Endothelial cell of umbilical vein (primary cell): ENCODE results near the gene GTF3C5. TPM values are rescaled to one million over a fixed set of nuclear protein-coding genes. Genes with fewer than 3 reads are reported as not detected.
"Not testable (repeated sequence)": the region's sequence is repeated elsewhere in the genome, so short reads cannot be mapped to it uniquely, and the experiment has no call there.

Experiments
- BruUV-seq: library from RNA; stranded (reverse); fragments of 400-500 nt; replicated peaks from 2 replicates; lab custom pipeline; 2021; lab: Mats Ljungman, UMichigan
- CTCF ChIA-PET: fragments of 300-600, 350-600 bp; sonication (Branson Sonifier 250); formaldehyde crosslinking; loops from one replicate; lab custom pipeline; 2021; ENCODE audit warnings: antibody characterized with exemption, inconsistent platforms; lab: Charles Lee
- POLR2A ChIA-PET: fragments of 300-600, 350-600 bp; sonication (Branson Sonifier 250); formaldehyde crosslinking; loops from one replicate; lab custom pipeline; 2021; ENCODE audit warnings: antibody characterized with exemption, inconsistent platforms; lab: Charles Lee
- DNase-seq: peaks from one replicate; pipeline ENCODE4 v3.0.0-alpha.2; 2011; ENCODE audit warnings: low read depth, low spot score
- FAIRE-seq: peaks from 2 replicates; lab custom pipeline; 2011; peaks lifted over from hg19 to GRCh38; lab: Jason Lieb, UNC
- H2AFZ ChIP-seq: 2 replicates; pipeline ENCODE4 v1.6.0; 2012; ENCODE audit warnings: low read depth, low read length, control low read depth, inconsistent platforms
- H3K27ac ChIP-seq: 2 replicates; pipeline ENCODE4 v1.5.1; 2011; ENCODE audit warnings: low read depth, mild to moderate bottlenecking, control low read depth, low read length, moderate library complexity; ENCODE audit not compliant: insufficient read depth
- H3K27me3 ChIP-seq, 2 experiments: 2 replicates each; pipeline versions ENCODE4 v1.6.0 to v1.6.1; 2011; ENCODE audit warnings: low read length in 2 of 2, mixed read lengths in 1 of 2; ENCODE audit not compliant: control insufficient read depth in 2 of 2, insufficient read depth in 2 of 2
- H3K36me3 ChIP-seq, 2 experiments: 2 replicates in 1 of 2; 3 replicates in 1 of 2; pipeline ENCODE4 v1.5.1; 2011; ENCODE audit warnings: low read length in 2 of 2, mild to moderate bottlenecking in 1 of 2, moderate library complexity in 1 of 2; ENCODE audit not compliant: control insufficient read depth in 2 of 2, insufficient read depth in 2 of 2; ENCODE audit errors: extremely low read depth in 1 of 2
- H3K4me1 ChIP-seq: 3 replicates; pipeline ENCODE4 v1.5.1; 2011; ENCODE audit warnings: mild to moderate bottlenecking, low read length; ENCODE audit not compliant: control insufficient read depth, insufficient read depth; ENCODE audit errors: extremely low read depth
- H3K4me2 ChIP-seq: 2 replicates; pipeline ENCODE4 v1.6.1; 2011; ENCODE audit warnings: low read length, control low read depth, mixed read lengths; ENCODE audit not compliant: insufficient read depth
- H3K4me3 ChIP-seq, 3 experiments: fragments of 200-600 bp in 1 of 3; sonication (generic), shearing (Covaris generic) in 1 of 3; replicated peaks in 1 of 3; 2 replicates each; pipeline ENCODE4 v1.5.1; 2011 to 2016; ENCODE audit warnings: control low read depth in 3 of 3, low read length in 3 of 3, mild to moderate bottlenecking in 2 of 3, inconsistent platforms in 1 of 3, low read depth in 1 of 3, moderate library complexity in 1 of 3; ENCODE audit not compliant: insufficient read depth in 1 of 3
- H3K79me2 ChIP-seq: 2 replicates; pipeline ENCODE4 v1.6.0; 2012; ENCODE audit warnings: low read length, inconsistent platforms; ENCODE audit not compliant: control insufficient read depth, insufficient read depth
- H3K9ac ChIP-seq: replicated peaks from 2 replicates; pipeline ENCODE3; 2011; ENCODE audit warnings: low read length, control low read depth; ENCODE audit not compliant: insufficient read depth; ENCODE audit errors: extremely low read depth
- H3K9me1 ChIP-seq: replicated peaks from 3 replicates; pipeline ENCODE4 v1.6.0; 2011; ENCODE audit warnings: mild to moderate bottlenecking, low read length; ENCODE audit not compliant: control insufficient read depth, insufficient read depth; ENCODE audit errors: extremely low read depth
- H3K9me3 ChIP-seq: replicated peaks from 2 replicates; pipeline ENCODE4 v1.5.1; 2012; ENCODE audit warnings: low read length, inconsistent platforms; ENCODE audit not compliant: control insufficient read depth, insufficient read depth
- H4K20me1 ChIP-seq: replicated peaks from 2 replicates; pipeline ENCODE3; 2011; ENCODE audit warnings: mild to moderate bottlenecking, low read length; ENCODE audit not compliant: control insufficient read depth, insufficient read depth; ENCODE audit errors: extremely low read depth
- EZH2 ChIP-seq: IDR thresholded peaks from 2 replicates; pipeline ENCODE4 v1.6.1; 2012; ENCODE audit warnings: borderline replicate concordance, low read depth, mild to moderate bottlenecking, moderate library complexity, low read length, inconsistent platforms; ENCODE audit not compliant: severe bottlenecking
- FOS ChIP-seq: IDR thresholded peaks from 2 replicates; pipeline ENCODE4 v1.6.1; 2011; ENCODE audit warnings: mild to moderate bottlenecking, low read length, moderate library complexity, borderline replicate concordance; ENCODE audit not compliant: insufficient read depth
- GATA2 ChIP-seq: IDR thresholded peaks from 2 replicates; pipeline ENCODE4 v1.7.0; 2011; ENCODE audit warnings: low read depth, mild to moderate bottlenecking, moderate library complexity, mixed read lengths, low read length; ENCODE audit not compliant: insufficient read length, insufficient read depth
- JUN ChIP-seq: IDR thresholded peaks from 2 replicates; pipeline ENCODE4 v1.6.1; 2011; ENCODE audit warnings: borderline replicate concordance, low read depth; ENCODE audit not compliant: insufficient read length, insufficient read depth
- MYC ChIP-seq: IDR thresholded peaks from one replicate; pipeline ENCODE4 v1.6.1; 2011; ENCODE audit warnings: mild to moderate bottlenecking, low read depth, low read length
- POLR2A ChIP-seq: IDR thresholded peaks from 2 replicates; pipeline ENCODE4 v1.6.1; 2012; ENCODE audit warnings: low read depth, mild to moderate bottlenecking, control low read depth, low read length
- dilution Hi-C: fragments of 300-500 bp; cut with MboI; formaldehyde crosslinking; loops from one replicate; pipeline ENCODE4 v1.15.0; 2019; ENCODE audit warnings: low sequenced_read_pairs; ENCODE audit not compliant: extremely low pct_ligation_motif_present
- intact Hi-C: fragments of 100-400 bp; cut with micrococcal nuclease; formaldehyde crosslinking; loops from one replicate; pipeline ENCODE4 v1.10.0; 2022
- polyA plus RNA-seq, 4 experiments: library from polyadenylated mRNA; depleted of rRNA in 3 of 4; stranded (reverse) in 3 of 4; unstranded in 1 of 4; fragments of >200 nt; gene quantifications; 2 replicates each; pipeline versions ENCODE4 v1.2.1 to v1.2.3, GENCODE V29; 2011 to 2012; ENCODE audit warnings: missing spikeins in 1 of 4
- total RNA-seq: library from RNA; stranded (reverse); gene quantifications from 2 replicates; pipeline ENCODE4 v1.2.3, GENCODE V29; 2021
- TF ChIP-seq, protein P1 (sequence below): IDR thresholded peaks from 2 replicates; pipeline ENCODE4 v1.6.1; 2011; ENCODE audit not compliant: insufficient read depth, insufficient read length
- TF ChIP-seq, protein P2 (sequence below), 2 donors: IDR thresholded peaks; 1 replicate in 1 of 2; 2 replicates in 1 of 2; pipeline ENCODE4 v1.5.1; 2011; ENCODE audit warnings: low read length in 2 of 2, mild to moderate bottlenecking in 2 of 2, moderate library complexity in 2 of 2, control low read depth in 1 of 2, inconsistent platforms in 1 of 2, low read depth in 1 of 2; ENCODE audit not compliant: insufficient read depth in 1 of 2; ENCODE audit errors: extremely low read depth in 1 of 2

The GTF3C5 gene
- total and polyA plus RNA-seq, 2 donors (not counting 3 experiments of a cell fraction or from before 2014, with no cell fraction given), result 65.6 to 73.8 TPM

DNA sequence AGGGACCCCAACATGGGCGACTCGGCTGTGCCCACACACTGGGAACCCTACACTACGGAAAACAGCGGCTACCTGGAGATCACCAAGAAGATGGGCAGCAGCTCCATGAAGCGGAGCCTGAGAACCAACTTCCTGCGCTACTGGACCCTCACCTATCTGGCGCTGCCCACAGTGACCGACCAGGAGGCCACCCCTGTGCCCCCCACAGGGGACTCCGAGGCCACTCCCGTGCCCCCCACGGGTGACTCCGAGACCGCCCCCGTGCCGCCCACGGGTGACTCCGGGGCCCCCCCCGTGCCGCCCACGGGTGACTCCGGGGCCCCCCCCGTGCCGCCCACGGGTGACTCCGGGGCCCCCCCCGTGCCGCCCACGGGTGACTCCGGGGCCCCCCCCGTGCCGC, 40.2 kb downstream of the GTF3C5 start:
- H3K9ac ChIP-seq, intact Hi-C loops, H3K9me1 ChIP-seq, POLR2A ChIA-PET, H3K4me2 ChIP-seq, CTCF ChIA-PET, H2AFZ ChIP-seq, H3K4me1 ChIP-seq, dilution Hi-C loops, H3K9me3 ChIP-seq, H3K27ac ChIP-seq, H3K79me2 ChIP-seq, H3K27me3 ChIP-seq, H3K4me3 ChIP-seq, FAIRE-seq, BruUV-seq, H3K36me3 ChIP-seq, H4K20me1 ChIP-seq, DNase-seq: not testable (repeated sequence)

DNA sequence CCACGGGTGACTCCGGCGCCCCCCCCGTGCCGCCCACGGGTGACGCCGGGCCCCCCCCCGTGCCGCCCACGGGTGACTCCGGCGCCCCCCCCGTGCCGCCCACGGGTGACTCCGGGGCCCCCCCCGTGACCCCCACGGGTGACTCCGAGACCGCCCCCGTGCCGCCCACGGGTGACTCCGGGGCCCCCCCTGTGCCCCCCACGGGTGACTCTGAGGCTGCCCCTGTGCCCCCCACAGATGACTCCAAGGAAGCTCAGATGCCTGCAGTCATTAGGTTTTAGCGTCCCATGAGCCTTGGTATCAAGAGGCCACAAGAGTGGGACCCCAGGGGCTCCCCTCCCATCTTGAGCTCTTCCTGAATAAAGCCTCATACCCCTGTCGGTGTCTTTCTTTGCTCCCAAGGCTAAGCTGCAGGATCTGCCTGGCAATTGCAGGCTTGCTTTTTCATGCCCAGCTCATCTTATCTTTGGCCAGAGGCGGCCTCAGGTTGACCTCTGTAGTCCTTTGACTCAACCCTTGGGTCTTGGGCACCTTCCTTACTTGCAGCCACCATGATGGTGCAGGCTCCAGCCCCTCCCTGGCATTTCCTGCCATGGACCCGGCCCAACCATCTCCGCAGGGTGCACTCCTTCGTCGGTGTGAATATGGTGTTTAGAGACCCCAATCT, 40.8 kb downstream of the GTF3C5 start:
- CTCF ChIA-PET, result no interaction called here
- FAIRE-seq (no peak), DNase-seq (no peak)
- intact Hi-C loops (no loop called here), dilution Hi-C loops (no loop called here)
- H2AFZ ChIP-seq, result no peak overlapping the region
- POLR2A ChIA-PET, result no interaction called here
- no peaks in the 10 kb centered on the region for H3K9me3 ChIP-seq
- TF ChIP-seq MYC (no peak), GATA2 (no peak), POLR2A (no peak), EZH2 (no peak), JUN (no peak), FOS (no peak)
- TF ChIP-seq, protein P1, sequence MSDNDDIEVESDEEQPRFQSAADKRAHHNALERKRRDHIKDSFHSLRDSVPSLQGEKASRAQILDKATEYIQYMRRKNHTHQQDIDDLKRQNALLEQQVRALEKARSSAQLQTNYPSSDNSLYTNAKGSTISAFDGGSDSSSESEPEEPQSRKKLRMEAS, result no peak
- TF ChIP-seq, protein P2, sequence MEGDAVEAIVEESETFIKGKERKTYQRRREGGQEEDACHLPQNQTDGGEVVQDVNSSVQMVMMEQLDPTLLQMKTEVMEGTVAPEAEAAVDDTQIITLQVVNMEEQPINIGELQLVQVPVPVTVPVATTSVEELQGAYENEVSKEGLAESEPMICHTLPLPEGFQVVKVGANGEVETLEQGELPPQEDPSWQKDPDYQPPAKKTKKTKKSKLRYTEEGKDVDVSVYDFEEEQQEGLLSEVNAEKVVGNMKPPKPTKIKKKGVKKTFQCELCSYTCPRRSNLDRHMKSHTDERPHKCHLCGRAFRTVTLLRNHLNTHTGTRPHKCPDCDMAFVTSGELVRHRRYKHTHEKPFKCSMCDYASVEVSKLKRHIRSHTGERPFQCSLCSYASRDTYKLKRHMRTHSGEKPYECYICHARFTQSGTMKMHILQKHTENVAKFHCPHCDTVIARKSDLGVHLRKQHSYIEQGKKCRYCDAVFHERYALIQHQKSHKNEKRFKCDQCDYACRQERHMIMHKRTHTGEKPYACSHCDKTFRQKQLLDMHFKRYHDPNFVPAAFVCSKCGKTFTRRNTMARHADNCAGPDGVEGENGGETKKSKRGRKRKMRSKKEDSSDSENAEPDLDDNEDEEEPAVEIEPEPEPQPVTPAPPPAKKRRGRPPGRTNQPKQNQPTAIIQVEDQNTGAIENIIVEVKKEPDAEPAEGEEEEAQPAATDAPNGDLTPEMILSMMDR (IDR thresholded peaks at IDR 0.05; ENCODE audit: extremely low read depth in 1 of 2, insufficient read depth in 1 of 2, low read depth in 1 of 2, low read length in 2 of 2), result no peak
- no peak overlapping the region for H3K27ac ChIP-seq
- H3K79me2 ChIP-seq, result no peaks in the 10 kb centered on the region
- H3K4me1 ChIP-seq, result no peaks in the 10 kb centered on the region
- H3K27me3 ChIP-seq, result peaks cover 2 to 3% of the 10 kb centered on the region in 2 experiments
- no peaks in the 10 kb centered on the region for H3K9me1 ChIP-seq
- BruUV-seq, result no TSS peak
- H4K20me1 ChIP-seq, result no peaks in the 10 kb centered on the region
- H3K36me3 ChIP-seq, result no peaks in the 10 kb centered on the region
- H3K9ac ChIP-seq, result no peak overlapping the region
- H3K4me2 ChIP-seq, result no peak overlapping the region
- no peak overlapping the region for H3K4me3 ChIP-seq

DNA sequence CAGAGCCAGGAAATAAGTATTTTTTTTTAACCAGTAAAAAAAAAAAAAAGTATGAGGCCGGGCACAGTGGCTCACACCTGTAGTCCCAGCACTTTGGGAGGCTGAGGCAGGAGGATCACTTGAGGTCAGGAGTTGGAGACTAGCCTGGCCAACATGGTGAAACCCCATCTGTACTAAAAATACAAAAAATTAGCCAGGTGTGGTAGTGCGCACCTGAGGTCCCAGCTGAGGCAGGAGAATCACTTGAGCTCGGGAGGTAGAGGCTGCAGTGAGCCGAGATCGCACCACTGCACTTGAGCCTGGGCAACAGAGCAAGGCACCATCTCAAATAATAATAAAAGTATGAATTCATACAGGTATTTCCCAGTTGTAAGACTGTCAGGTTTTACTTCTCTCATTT, 41.4 kb downstream of the GTF3C5 start:
- H3K36me3 ChIP-seq, H4K20me1 ChIP-seq, H3K4me1 ChIP-seq, H2AFZ ChIP-seq, H3K27me3 ChIP-seq, H3K9ac ChIP-seq, DNase-seq, dilution Hi-C loops, H3K4me3 ChIP-seq, BruUV-seq, H3K4me2 ChIP-seq, FAIRE-seq, intact Hi-C loops, H3K9me3 ChIP-seq, H3K27ac ChIP-seq, H3K79me2 ChIP-seq, H3K9me1 ChIP-seq, CTCF ChIA-PET, POLR2A ChIA-PET: not testable (repeated sequence)
